SK-N-SH (cell line): ENCODE measurements around the gene MTHFD2L. TPM values are rescaled to one million over a fixed set of nuclear protein-coding genes. Genes with fewer than 3 reads are reported as not detected.
A peak's percentile ranks its signal among the peaks of the same experiment; 100 is the strongest.

Experiments
- CTCF ChIA-PET: fragments of 300-600, 350-600 bp; formaldehyde crosslinking; extraction: SDS; loops from one replicate; lab custom pipeline; 2021; lab: Yijun Ruan, JAX
- POLR2A ChIA-PET: fragments of 350-600 bp; sonication (Branson Sonifier 250); formaldehyde crosslinking; extraction: SDS; loops from one replicate; lab custom pipeline; 2020; ENCODE audit warnings: antibody characterized with exemption, inconsistent platforms; lab: Yijun Ruan, JAX
- DNase-seq: peaks from one replicate; pipeline ENCODE4 v3.0.0; 2012
- H2AFZ ChIP-seq: fragments of 200-600 bp; sonication (generic); 2 replicates; pipeline ENCODE4 v1.8.1; 2016; ENCODE audit warnings: antibody characterized with exemption, mild to moderate bottlenecking, low read depth
- H3F3A ChIP-seq: fragments of 200-600 bp; sonication (generic); replicated peaks from 2 replicates; pipeline ENCODE3; 2016; ENCODE audit warnings: antibody characterized with exemption, mild to moderate bottlenecking; ENCODE audit not compliant: insufficient read depth
- H3K27ac ChIP-seq, 2 experiments: fragments of 200-500 bp in 1 of 2; fragments of 200-600 bp in 1 of 2; sonication (Bioruptor generic) in 1 of 2; sonication (generic), shearing (Covaris generic) in 1 of 2; 2 replicates each; pipeline versions ENCODE4 v1.5.1 to v1.6.1; 2014 to 2016; ENCODE audit warnings: low read depth in 2 of 2, inconsistent platforms in 1 of 2, low read length in 1 of 2, mild to moderate bottlenecking in 1 of 2, mixed read lengths in 1 of 2
- H3K27me3 ChIP-seq: fragments of 200-600 bp; sonication (generic), shearing (Covaris generic); 2 replicates; pipeline ENCODE4 v1.6.1; 2016; ENCODE audit warnings: mixed run types; ENCODE audit not compliant: insufficient read depth
- H3K36me3 ChIP-seq, 2 experiments: fragments of 200-500 bp in 1 of 2; fragments of 200-600 bp in 1 of 2; sonication (Bioruptor generic) in 1 of 2; sonication (generic) in 1 of 2; replicated peaks in 1 of 2; 2 replicates each; pipeline versions ENCODE3 to v1.5.1; 2014 to 2016; ENCODE audit warnings: low read length in 1 of 2, mild to moderate bottlenecking in 1 of 2; ENCODE audit not compliant: insufficient read depth in 2 of 2, control insufficient read depth in 1 of 2
- H3K4me1 ChIP-seq, 2 experiments: fragments of 200-500 bp in 1 of 2; fragments of 200-600 bp in 1 of 2; sonication (Bioruptor generic) in 1 of 2; sonication (generic), shearing (Covaris generic) in 1 of 2; 2 replicates each; pipeline versions ENCODE4 v1.5.1 to v1.6.1; 2014 to 2016; ENCODE audit warnings: low read depth in 1 of 2, low read length in 1 of 2, mixed run types in 1 of 2; ENCODE audit not compliant: insufficient read depth in 2 of 2, control insufficient read depth in 1 of 2
- H3K4me2 ChIP-seq: fragments of 200-600 bp; sonication (generic), shearing (Covaris generic); 2 replicates; pipeline ENCODE4 v1.6.1; 2017; ENCODE audit warnings: mixed run types
- H3K4me3 ChIP-seq, 2 experiments: fragments of 200-500 bp in 1 of 2; fragments of 200-600 bp in 1 of 2; sonication (Bioruptor generic) in 1 of 2; sonication (generic), shearing (Covaris generic) in 1 of 2; 2 replicates each; pipeline versions ENCODE4 v1.5.1 to v1.8.1; 2014 to 2016; ENCODE audit warnings: low read depth in 2 of 2, inconsistent platforms in 1 of 2, low read length in 1 of 2, mild to moderate bottlenecking in 1 of 2, mixed read lengths in 1 of 2, moderate library complexity in 1 of 2
- H3K79me2 ChIP-seq: fragments of 200-600 bp; sonication (generic); 2 replicates; pipeline ENCODE4 v1.8.1; 2017; ENCODE audit warnings: mild to moderate bottlenecking; ENCODE audit not compliant: insufficient read depth
- H3K9ac ChIP-seq: fragments of 200-600 bp; sonication (generic); 2 replicates; pipeline ENCODE4 v1.6.1; 2017; ENCODE audit warnings: mixed run types
- H3K9me2 ChIP-seq: fragments of 200-600 bp; sonication (generic); 2 replicates; pipeline ENCODE4 v1.6.1; 2017; ENCODE audit warnings: mixed run types
- H3K9me3 ChIP-seq: fragments of 200-600 bp; sonication (generic); 2 replicates; pipeline ENCODE4 v1.6.1; 2017; ENCODE audit warnings: mixed run types, mild to moderate bottlenecking, moderate library complexity
- H4K20me1 ChIP-seq: fragments of 200-600 bp; sonication (generic); 2 replicates; pipeline ENCODE4 v1.6.1; 2017; ENCODE audit warnings: mild to moderate bottlenecking, mixed run types; ENCODE audit not compliant: insufficient read depth
- CTCF ChIP-seq: fragments of 200-600 bp; sonication (generic); IDR thresholded peaks from 2 replicates; pipeline ENCODE4 v1.6.1; 2017; ENCODE audit warnings: antibody characterized with exemption, mild to moderate bottlenecking, moderate library complexity
- EP300 ChIP-seq, 2 experiments: IDR thresholded peaks; 2 replicates each; pipeline versions ENCODE4 v1.4.0 to v1.6.1; 2012; ENCODE audit warnings: borderline replicate concordance in 1 of 2, low read depth in 1 of 2, low read length in 1 of 2
- EZH2phosphoT487 ChIP-seq: fragments of 200-600 bp; sonication (generic); IDR thresholded peaks from 2 replicates; pipeline ENCODE4 v1.6.1; 2017; ENCODE audit warnings: low read depth, mixed run types, mild to moderate bottlenecking, antibody characterized with exemption, moderate library complexity, borderline replicate concordance
- GABPA ChIP-seq: IDR thresholded peaks from 2 replicates; pipeline ENCODE4 v1.4.0; 2012; ENCODE audit warnings: low read depth, mild to moderate bottlenecking
- GATA2 ChIP-seq: sonication (generic); formaldehyde crosslinking; IDR thresholded peaks from 2 replicates; pipeline ENCODE4 v1.5.0; 2020; ENCODE audit warnings: mild to moderate bottlenecking, missing genetic modification reagents
- JUND ChIP-seq: IDR thresholded peaks from 2 replicates; pipeline ENCODE4 v1.4.0; 2012
- MXI1 ChIP-seq: IDR thresholded peaks from 2 replicates; pipeline ENCODE4 v1.6.1; 2012; ENCODE audit warnings: mild to moderate bottlenecking, low read depth, low read length, improper control_type of control experiment
- NFIC ChIP-seq: IDR thresholded peaks from 2 replicates; pipeline ENCODE4 v1.4.0; 2012; ENCODE audit warnings: borderline replicate concordance
- POLR2AphosphoS5 ChIP-seq: IDR thresholded peaks from 2 replicates; pipeline ENCODE4 v1.6.1; 2012; ENCODE audit warnings: low read depth, low read length
- RXRA ChIP-seq: IDR thresholded peaks from 2 replicates; pipeline ENCODE4 v1.4.0; 2012; ENCODE audit warnings: low read depth, mild to moderate bottlenecking, borderline replicate concordance
- TAF1 ChIP-seq: IDR thresholded peaks from 2 replicates; pipeline ENCODE4 v1.6.1; 2012; ENCODE audit warnings: low read depth, mild to moderate bottlenecking, low read length, moderate library complexity, borderline replicate concordance
- WGBS: methylation state at CpG from one replicate; pipeline ENCODE4 v1.1.6; 2017; ENCODE audit warnings: low lambda C conversion rate; 5-methylcytosine and 5-hydroxymethylcytosine counted together
- polyA plus RNA-seq, 3 experiments: library from polyadenylated mRNA; depleted of rRNA; stranded (reverse); fragments of >200 nt; gene quantifications; 2 replicates each; pipeline ENCODE4 v1.2.3, GENCODE V29; 2012
- TF ChIP-seq, protein P1 (sequence below): IDR thresholded peaks from 2 replicates; pipeline ENCODE4 v1.4.0; 2012; ENCODE audit warnings: low read depth
- TF ChIP-seq, protein P2 (sequence below): IDR thresholded peaks from 2 replicates; pipeline ENCODE4 v1.6.1; 2012; ENCODE audit warnings: mild to moderate bottlenecking, low read depth, low read length, moderate library complexity

Gene MTHFD2L
- polyA plus RNA-seq, 1 of the 3 experiments (the other 2 are of a cell fraction), result 4.8 TPM

DNA sequence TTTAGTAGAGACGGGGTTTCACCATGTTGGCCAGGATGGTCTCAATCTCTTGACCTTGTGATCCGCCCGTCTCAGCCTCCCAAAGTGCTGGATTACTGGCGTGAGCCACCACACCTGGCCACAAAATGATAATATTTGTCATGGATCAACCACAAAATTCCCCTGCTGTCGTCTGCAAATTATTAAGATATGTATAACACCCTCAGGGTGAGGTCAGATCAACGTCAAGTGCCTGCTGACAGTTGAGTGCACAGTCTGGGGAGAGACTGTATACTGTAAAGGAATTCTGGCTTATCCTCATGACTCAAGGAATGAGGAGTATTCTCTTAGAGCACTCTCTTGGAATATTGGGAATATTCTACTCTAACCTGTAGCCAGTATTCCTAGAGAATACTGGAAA is 161.6 kb downstream of the MTHFD2L start:
- H3K4me2 ChIP-seq, result no peak overlapping the region
- TF ChIP-seq GATA2 (CRISPR knock-in tag) (no peak), RXRA (no peak), CTCF (no peak), GABPA (no peak), JUND (no peak), EP300 (IDR thresholded peaks at IDR 0.05; ENCODE audit: borderline replicate concordance in 1 of 2, low read depth in 1 of 2, low read length in 1 of 2) (no peak)
- TF ChIP-seq, protein P1, sequence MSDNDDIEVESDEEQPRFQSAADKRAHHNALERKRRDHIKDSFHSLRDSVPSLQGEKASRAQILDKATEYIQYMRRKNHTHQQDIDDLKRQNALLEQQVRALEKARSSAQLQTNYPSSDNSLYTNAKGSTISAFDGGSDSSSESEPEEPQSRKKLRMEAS, result no peak
- TF ChIP-seq, protein P2, sequence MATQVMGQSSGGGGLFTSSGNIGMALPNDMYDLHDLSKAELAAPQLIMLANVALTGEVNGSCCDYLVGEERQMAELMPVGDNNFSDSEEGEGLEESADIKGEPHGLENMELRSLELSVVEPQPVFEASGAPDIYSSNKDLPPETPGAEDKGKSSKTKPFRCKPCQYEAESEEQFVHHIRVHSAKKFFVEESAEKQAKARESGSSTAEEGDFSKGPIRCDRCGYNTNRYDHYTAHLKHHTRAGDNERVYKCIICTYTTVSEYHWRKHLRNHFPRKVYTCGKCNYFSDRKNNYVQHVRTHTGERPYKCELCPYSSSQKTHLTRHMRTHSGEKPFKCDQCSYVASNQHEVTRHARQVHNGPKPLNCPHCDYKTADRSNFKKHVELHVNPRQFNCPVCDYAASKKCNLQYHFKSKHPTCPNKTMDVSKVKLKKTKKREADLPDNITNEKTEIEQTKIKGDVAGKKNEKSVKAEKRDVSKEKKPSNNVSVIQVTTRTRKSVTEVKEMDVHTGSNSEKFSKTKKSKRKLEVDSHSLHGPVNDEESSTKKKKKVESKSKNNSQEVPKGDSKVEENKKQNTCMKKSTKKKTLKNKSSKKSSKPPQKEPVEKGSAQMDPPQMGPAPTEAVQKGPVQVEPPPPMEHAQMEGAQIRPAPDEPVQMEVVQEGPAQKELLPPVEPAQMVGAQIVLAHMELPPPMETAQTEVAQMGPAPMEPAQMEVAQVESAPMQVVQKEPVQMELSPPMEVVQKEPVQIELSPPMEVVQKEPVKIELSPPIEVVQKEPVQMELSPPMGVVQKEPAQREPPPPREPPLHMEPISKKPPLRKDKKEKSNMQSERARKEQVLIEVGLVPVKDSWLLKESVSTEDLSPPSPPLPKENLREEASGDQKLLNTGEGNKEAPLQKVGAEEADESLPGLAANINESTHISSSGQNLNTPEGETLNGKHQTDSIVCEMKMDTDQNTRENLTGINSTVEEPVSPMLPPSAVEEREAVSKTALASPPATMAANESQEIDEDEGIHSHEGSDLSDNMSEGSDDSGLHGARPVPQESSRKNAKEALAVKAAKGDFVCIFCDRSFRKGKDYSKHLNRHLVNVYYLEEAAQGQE, result no peak
- TF ChIP-seq, all 33 proteins: peak for 0
- DNase-seq, result no peak
- Histone ChIP-seq H3K27me3 (peaks cover 22% of the 10 kb centered on the region), H3K27ac (no peak overlapping the region), H3K4me1 (no peaks in the 10 kb centered on the region; a peak in 1 of 4 replicates), H3K36me3 (no peaks in the 10 kb centered on the region), H3K9me2 (no peaks in the 10 kb centered on the region), H3K4me3 (no peak overlapping the region), H3F3A (no peaks in the 10 kb centered on the region), H2AFZ (no peak overlapping the region), H3K9me3 (no peaks in the 10 kb centered on the region), H3K9ac (no peak overlapping the region), H3K79me2 (no peaks in the 10 kb centered on the region), H4K20me1 (no peaks in the 10 kb centered on the region)
- POLR2A ChIA-PET, result interaction anchor here (0.5 kb wide), 1 partner anchor 107 kb away, joined by 3 read pairs; no protein-coding TSS in a partner anchor
- 9% methylated on average over 5 of the region's 6 CpGs for WGBS
- CTCF ChIA-PET, result interaction anchor here (1.0 to 3.0 kb wide), 8 partner anchors 7 to 356 kb away, joined by 3 to 21 read pairs (median 4); no protein-coding TSS in a partner anchor

GRCh38 chr4:74320559-74321118 is 162.7 kb downstream of the MTHFD2L start:
- peaks cover 19% of the 10 kb centered on the region for H3K27me3 ChIP-seq
- no peaks in the 10 kb centered on the region for H3K9me3 ChIP-seq
- H3K4me3 ChIP-seq, result peak overlapping the region in 1 of 2 experiments; percentile 13; a peak in 1 of 4 replicates
- H3K9me2 ChIP-seq, result no peaks in the 10 kb centered on the region
- no peaks in the 10 kb centered on the region; a peak in 1 of 4 replicates for H3K4me1 ChIP-seq
- H3K79me2 ChIP-seq, result no peaks in the 10 kb centered on the region
- peak; percentile 7 for DNase-seq
- no peak overlapping the region for H3K9ac ChIP-seq
- no peaks in the 10 kb centered on the region for H3K36me3 ChIP-seq
- no peaks in the 10 kb centered on the region for H3F3A ChIP-seq
- H4K20me1 ChIP-seq, result no peaks in the 10 kb centered on the region
- no peak overlapping the region for H3K27ac ChIP-seq
- 4% methylated on average over 4 of the region's 4 CpGs for WGBS
- ChIA-PET POLR2A (interaction anchor here (0.6 kb wide), 1 partner anchor 543 kb away, joined by 6 read pairs; no protein-coding TSS in a partner anchor), CTCF (interaction anchor here (0.7 to 3.0 kb wide), 13 partner anchors 8 to 589 kb away, joined by 3 to 21 read pairs (median 4); no protein-coding TSS in a partner anchor)
- H2AFZ ChIP-seq, result 0 out of 2 replicates have a peak overlapping the region, but pooled peaks have one; percentile 43
- H3K4me2 ChIP-seq, result peak overlapping the region; percentile 37; the same call in 1 of the 2 replicates
- TF ChIP-seq EZH2phosphoT487 (no peak), CTCF (peak; percentile 72), MXI1 (no peak), POLR2AphosphoS5 (no peak), TAF1 (no peak), NFIC (no peak)
- TF ChIP-seq, protein P2, result no peak
